Superior temporal gyrus (tissue), 1 donor: ENCODE results near the gene SMARCB1.

Source experiments
- DNase-seq: peaks from one replicate; pipeline ENCODE4 v3.0.0-alpha.2; 2016; ENCODE audit errors: extremely low spot score

The SMARCB1 gene

GRCh38 chr22:23780146-23780748 lies 6.5 kb upstream of the SMARCB1 start:
- no peak for DNase-seq

DNA sequence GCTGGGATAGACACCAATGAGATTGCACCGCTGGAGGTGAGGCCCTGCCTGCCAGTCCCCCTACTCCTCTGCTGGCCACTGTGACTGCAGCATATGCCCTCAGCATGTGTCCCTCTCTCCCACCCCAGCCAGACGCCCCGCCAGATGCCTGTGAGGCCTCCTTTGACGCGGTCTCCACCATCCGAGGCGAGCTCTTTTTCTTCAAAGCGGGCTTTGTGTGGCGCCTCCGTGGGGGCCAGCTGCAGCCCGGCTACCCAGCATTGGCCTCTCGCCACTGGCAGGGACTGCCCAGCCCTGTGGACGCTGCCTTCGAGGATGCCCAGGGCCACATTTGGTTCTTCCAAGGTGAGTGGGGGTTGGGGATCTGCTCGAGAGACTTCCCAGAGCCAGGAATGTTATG lies 5.7 kb upstream of the SMARCB1 start:
- DNase-seq = peak; percentile 91

DNA sequence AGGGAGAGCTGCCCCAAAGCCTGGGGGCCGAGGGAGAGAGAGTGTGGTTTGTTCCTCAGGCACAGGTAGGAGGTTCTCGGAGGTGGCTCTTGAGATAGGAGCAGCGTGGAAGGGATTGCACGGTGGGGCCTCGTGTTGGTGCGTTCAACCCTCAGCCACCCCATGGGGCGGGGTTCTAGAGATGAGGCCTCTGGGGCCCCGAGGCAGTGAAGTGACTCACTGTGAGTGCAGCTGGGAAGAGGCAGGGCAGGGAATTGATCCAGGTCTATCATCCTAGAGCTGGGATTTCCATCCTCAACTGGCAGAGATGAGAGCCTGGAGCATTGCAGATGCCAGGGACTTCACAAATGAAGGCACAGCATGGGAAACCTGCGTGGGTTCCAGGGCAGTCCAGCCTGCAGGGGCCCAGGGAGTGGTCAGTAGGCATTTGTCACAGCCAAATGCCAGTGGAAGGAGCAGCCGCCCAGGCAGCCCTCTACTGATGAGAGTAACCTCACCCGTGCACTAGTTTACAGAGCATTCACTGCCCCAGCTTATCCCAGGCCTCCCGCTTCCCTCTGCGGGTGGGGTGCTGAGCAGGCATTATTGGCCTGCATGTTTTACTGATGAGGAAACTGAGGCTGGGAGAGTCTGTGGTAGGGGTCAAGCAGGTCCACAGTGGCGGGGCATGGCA lies 5.1 kb upstream of the SMARCB1 start:
- DNase-seq = no peak

DNA sequence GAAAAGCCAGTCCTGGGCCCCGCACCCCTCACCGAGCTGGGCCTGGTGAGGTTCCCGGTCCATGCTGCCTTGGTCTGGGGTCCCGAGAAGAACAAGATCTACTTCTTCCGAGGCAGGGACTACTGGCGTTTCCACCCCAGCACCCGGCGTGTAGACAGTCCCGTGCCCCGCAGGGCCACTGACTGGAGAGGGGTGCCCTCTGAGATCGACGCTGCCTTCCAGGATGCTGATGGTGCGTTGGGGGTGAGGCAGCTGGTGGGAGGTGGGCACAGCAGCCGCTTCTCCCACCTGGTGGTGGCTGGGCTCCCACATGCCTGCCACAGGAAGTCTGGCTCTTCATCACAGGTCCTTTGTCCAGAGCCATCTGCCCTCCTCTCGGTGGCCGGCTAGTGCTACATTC lies 4.5 kb upstream of the SMARCB1 start:
- DNase-seq = no peak

- no peak for DNase-seq
Observed at GRCh38 chr22:23782703-23783102, 4.1 kb upstream of the SMARCB1 start.

DNA sequence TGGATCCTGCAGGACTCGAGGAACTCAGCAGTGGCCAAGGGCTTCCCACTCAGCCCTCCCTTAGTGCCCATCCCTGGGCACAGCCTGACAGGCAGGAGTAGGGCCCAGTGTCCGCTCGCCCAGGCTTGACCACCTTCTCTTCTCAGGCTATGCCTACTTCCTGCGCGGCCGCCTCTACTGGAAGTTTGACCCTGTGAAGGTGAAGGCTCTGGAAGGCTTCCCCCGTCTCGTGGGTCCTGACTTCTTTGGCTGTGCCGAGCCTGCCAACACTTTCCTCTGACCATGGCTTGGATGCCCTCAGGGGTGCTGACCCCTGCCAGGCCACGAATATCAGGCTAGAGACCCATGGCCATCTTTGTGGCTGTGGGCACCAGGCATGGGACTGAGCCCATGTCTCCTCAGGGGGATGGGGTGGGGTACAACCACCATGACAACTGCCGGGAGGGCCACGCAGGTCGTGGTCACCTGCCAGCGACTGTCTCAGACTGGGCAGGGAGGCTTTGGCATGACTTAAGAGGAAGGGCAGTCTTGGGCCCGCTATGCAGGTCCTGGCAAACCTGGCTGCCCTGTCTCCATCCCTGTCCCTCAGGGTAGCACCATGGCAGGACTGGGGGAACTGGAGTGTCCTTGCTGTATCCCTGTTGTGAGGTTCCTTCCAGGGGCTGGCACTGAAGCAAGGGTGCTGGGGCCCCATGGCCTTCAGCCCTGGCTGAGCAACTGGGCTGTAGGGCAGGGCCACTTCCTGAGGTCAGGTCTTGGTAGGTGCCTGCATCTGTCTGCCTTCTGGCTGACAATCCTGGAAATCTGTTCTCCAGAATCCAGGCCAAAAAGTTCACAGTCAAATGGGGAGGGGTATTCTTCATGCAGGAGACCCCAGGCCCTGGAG lies 3.3 kb upstream of the SMARCB1 start:
- no peak for DNase-seq

- DNase-seq = no peak
Observed at GRCh38 chr22:23784215-23784732, 2.5 kb upstream of the SMARCB1 start.

GRCh38 chr22:23786261-23786710 lies 480 bp upstream of the SMARCB1 start:
- DNase-seq = no peak

DNA sequence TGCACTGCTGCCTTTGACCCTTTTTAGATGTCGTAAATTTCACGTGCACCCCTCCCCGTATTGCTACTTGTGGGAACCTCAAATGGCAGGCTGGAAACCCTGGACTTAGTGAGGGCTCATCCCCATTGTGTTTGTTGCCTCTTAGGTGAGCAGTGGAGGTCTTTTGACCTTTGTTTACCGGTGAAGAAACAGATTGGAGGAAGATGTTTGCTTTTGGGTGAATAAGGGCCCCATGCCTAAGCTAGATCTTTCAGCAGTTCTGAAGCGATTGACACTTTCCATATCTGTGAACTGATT lies 782 bp downstream of the SMARCB1 start:
- DNase-seq = no peak

DNA sequence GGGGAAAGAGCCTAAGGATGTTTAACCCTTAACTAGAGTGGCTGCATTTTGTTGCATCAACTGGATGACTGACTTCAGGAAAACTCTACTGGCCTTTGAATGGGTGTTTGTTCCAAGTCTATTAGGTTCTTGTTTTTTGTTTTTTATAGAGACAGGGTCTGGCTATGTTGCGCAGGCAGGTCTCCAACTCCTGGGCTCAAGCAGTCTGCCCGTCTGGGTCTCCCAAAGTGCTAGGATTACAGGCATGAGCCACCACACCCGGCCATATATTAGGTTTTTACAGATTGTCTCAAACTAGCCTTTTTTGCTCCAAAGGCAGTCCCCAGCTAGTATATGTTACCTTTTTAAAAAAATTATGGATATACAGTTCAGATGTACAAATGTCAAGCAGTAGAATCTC lies 1.1 kb downstream of the SMARCB1 start:
- DNase-seq = no peak

- DNase-seq = no peak
Observed at GRCh38 chr22:23789121-23789520, 2.4 kb downstream of the SMARCB1 start.

- DNase-seq = peak; percentile 42
Observed at GRCh38 chr22:23789638-23790037, 2.9 kb downstream of the SMARCB1 start.

DNA sequence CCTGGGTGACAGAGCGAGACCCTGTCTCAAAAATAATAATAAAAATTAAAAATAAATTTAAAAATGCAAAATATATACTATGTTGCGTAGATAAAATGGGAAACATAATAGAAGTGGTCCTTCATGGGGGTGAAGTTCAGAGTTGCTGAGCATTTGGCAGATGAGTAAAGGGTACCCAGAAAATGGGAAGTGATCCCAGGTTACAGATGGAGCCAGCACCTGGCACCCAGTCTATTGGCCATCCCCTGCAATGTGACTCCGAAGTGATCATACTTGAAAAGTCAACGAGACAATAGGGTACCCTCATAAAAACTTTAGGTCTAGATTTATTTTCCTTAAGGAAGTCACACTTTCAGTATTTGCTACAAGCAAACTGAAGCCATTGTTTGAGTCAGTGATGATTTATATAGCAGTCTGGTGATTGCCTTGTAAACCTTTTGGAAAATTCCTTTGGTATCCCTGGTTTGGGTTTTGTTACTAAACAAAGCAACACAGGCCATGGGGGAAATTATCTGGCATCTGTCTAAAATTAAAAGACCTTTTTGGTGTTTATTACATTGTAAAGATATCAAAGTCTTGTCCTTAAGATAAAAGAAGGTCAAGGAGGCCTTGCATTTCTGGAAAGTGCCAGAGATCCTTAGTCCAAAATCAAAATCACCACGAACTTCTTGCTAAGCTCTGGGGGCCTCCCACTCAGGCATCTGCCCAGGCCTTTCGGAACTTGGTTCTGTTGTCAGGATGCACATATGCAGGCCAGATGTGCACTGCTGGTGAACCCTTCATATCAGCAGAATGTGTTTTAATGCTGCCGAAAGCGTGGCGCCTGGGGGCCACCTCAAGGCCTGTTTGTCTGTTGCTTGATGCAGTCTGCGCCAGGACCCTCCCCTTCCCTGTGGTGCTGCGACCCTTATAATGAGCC lies 4.3 kb downstream of the SMARCB1 start:
- DNase-seq = no peak

DNA sequence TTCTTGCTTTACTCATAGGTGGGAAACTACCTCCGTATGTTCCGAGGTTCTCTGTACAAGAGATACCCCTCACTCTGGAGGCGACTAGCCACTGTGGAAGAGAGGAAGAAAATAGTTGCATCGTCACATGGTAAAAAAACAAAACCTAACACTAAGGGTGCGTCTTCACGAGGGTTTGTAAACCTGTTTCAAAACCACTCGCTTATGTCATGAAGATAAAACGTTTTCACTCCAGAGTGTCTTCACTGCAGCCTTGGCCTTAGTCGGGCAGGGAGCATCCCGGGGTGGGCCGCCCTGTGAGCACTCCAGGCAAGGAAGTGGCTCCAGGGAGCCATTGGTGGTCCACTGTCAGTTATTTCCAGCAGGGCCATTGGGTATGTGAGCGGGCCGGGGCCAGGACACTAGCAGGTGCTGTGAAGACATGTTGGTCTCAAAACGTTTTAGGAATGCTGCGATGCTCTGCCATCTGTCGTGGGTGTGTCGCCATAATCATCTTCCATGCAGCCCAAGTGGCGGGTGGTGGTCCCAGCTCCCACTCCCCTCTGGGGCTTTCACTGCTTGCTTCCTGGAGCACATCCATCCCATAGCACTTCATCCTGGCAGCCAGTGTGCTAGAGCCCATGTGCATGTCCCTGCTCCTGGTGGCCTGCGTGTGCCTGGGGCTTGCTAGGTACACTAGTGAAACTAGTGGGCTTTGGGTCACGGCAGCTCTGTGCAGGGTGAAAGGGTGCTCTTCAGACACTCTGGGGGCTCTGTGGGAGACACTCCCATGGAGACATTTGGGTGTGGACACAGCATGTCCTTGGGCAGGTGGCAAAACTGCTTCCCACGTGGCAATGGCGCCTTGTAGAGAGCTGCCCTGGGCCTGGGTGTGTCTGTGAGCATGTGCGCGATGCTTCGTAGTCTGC lies 5.2 kb downstream of the SMARCB1 start:
- no peak for DNase-seq

DNA sequence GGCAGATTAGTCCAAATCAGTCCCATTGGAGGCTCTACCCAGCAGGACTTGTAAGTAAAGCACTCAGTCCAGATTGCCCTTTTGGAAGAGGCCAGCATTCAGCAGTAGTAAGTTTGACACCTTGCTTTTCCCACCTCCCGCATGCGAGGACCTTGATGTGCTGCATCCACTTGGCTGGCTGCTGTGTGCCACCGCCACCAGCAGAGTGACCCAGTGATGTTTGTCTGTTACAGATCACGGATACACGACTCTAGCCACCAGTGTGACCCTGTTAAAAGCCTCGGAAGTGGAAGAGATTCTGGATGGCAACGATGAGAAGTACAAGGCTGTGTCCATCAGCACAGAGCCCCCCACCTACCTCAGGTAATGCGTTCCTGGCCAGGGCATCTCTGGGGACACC lies 6.6 kb downstream of the SMARCB1 start:
- no peak for DNase-seq

DNA sequence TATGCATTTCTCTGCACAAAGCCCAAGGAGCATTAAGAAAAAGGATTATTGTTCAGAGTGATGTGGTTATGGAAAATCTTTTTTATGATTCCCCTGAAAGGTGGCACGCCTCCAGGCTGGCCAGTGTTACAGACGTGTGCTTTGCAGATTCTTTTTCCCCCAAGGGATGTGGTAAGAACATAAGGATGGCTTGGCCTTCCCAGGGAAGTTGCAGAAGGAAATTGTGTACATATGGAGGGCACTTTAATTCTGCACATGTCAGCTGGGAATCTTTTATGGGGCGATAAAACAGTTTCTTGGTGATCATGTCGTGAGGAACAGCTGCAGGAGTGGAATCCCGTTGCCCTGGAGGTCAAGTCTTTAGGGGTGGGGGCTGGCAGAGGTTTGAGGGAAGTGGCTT lies 9.7 kb downstream of the SMARCB1 start:
- DNase-seq = no peak

DNA sequence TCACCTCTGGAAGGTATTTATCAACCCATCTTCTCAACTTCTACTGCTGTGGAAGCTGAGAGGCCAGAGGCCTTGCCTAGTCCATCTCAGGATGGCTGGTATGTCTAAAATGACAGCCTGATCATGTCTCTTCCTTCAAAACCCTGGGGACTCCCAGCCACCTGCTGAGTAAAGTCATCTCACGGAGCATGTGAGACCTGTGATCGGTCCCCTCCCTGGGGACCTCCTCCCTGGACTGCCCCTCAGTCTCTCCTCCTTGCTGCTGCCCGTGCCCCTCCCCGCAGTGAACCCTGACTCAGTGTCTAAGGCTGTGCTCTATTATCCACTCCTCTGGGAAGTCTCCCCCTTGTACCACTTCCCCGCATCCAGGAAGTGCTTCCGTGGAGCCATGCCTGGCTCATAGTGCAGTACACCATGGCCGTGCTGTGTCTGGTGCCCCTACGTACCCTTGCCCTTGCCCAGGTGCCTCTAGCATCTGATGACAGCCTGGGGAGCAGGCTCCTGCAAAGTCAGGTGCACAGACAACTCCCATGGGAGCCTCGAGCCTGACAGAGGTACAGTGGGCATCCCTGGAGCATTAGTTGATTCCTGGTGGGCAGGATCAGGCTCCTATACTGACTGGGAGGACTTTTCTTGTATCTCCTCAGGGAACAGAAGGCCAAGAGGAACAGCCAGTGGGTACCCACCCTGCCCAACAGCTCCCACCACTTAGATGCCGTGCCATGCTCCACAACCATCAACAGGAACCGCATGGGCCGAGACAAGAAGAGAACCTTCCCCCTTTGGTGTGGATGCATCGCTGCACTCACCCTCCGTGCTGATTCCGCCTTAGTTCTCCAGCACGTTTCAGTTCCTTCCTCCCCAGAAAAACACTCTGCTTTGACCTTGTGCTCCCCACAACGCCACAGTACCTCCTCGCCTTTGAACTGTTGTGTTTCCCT lies 13.8 kb downstream of the SMARCB1 start:
- DNase-seq = no peak

GRCh38 chr22:23801238-23801821 lies 14.6 kb downstream of the SMARCB1 start:
- no peak for DNase-seq

DNA sequence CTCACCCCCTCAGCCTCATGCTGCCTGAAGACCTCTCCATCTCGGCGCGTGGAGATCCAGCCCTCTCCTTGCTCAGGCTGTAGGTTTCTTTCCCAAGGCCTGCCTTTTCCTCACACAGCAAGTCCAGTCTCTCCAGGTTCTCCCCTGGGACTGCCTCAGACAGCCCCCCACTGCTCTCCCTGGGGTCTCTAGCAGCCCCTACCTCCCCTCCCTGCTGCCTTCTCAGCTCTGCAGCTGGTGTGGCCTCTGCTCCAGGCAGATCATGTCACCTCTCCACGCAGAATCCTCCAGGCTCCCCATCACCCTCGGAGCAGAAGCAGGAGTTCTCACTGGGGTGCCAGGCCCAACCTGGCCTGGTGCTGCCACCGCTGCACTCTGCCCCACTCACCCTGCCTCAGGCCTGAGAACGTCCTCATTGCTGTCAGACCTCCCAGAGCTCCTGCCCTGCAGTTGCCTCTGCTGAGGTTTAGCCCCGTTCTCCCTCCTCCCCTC lies 15.2 kb downstream of the SMARCB1 start:
- no peak for DNase-seq
